ENCODE results near the gene TOMM34.

DNA sequence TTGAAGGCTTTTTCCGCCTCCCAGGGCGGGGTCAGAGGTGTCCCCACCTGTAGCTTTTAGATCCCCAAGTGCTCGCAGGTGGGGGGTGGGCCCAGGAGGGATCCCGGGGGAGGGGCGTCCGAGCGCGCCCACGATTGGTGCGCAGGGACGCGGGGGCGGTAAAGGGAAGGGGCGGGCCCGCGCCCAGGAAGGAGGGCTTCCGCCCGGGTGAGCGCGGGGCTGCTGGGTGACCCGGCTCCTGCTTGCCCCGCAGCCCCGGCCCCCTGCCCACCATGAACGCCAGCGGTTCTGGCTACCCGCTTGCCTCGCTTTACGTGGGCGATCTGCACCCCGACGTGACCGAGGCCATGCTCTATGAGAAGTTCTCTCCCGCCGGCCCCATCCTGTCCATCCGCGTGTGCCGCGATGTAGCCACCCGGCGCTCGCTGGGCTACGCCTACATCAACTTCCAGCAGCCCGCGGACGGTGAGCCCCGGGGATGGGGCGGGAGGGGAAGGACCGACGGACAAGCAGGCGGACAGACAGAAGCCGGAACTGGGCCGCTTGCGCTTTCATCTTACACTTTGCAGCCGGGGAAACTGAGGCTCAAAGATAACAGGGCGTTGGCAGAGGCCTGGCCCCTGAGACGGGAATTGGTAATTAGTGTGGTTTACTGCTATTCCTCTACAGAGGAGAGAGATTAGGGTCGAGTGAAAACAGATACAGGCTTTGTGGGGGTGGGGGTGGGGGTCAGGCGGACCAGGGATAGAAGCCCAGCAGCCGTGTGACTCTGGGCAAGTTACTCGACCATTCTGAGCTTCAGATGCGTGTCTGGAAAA is 50.1 kb downstream of the TOMM34 start, which contains the start of gene PABPC1L:
- no peak for TF ChIP-seq POLR2A (IDR thresholded peaks at IDR 0.05; ENCODE audit: low read depth)
- TF ChIP-seq, protein P1, sequence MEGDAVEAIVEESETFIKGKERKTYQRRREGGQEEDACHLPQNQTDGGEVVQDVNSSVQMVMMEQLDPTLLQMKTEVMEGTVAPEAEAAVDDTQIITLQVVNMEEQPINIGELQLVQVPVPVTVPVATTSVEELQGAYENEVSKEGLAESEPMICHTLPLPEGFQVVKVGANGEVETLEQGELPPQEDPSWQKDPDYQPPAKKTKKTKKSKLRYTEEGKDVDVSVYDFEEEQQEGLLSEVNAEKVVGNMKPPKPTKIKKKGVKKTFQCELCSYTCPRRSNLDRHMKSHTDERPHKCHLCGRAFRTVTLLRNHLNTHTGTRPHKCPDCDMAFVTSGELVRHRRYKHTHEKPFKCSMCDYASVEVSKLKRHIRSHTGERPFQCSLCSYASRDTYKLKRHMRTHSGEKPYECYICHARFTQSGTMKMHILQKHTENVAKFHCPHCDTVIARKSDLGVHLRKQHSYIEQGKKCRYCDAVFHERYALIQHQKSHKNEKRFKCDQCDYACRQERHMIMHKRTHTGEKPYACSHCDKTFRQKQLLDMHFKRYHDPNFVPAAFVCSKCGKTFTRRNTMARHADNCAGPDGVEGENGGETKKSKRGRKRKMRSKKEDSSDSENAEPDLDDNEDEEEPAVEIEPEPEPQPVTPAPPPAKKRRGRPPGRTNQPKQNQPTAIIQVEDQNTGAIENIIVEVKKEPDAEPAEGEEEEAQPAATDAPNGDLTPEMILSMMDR (IDR thresholded peaks at IDR 0.05): no peak
